Measurements from ENCODE around the gene DROSHA.

Gene DROSHA

GRCh38 chr5:31459594-31459993, 72.3 kb downstream of the DROSHA start:
- Mint-ChIP-seq H3K27ac (no peak overlapping the region), H3K27me3 (no peaks in the 10 kb centered on the region), H3K4me1 (no peaks in the 10 kb centered on the region), H3K4me3 (no peak overlapping the region), H3K9me3 (peaks cover 19 to 42% of the 10 kb centered on the region in 2 donors)
- ATAC-seq (no peak), DNase-seq (no peak)

- peaks cover 6% of the 10 kb centered on the region for H3K4me1 Mint-ChIP-seq
- DNase-seq (no peak), ATAC-seq (no peak)
- H3K9me3 Mint-ChIP-seq = peaks cover 6 to 29% of the 10 kb centered on the region in 2 donors
- no peak overlapping the region for H3K27ac Mint-ChIP-seq
- no peak overlapping the region for H3K4me3 Mint-ChIP-seq
- H3K27me3 Mint-ChIP-seq = no peaks in the 10 kb centered on the region
These were observed 76.7 kb downstream of the DROSHA start for GRCh38 chr5:31455172-31455571.

- Mint-ChIP-seq H3K27me3 (no peaks in the 10 kb centered on the region), H3K4me3 (no peak overlapping the region), H3K27ac (no peak overlapping the region), H3K4me1 (peaks cover 6% of the 10 kb centered on the region), H3K9me3 (peaks cover 6 to 18% of the 10 kb centered on the region in 2 donors)
- DNase-seq = no peak
- ATAC-seq = no peak
These were observed 78.4 kb downstream of the DROSHA start for GRCh38 chr5:31453522-31453921.

- H3K9me3 Mint-ChIP-seq = peaks cover 6 to 18% of the 10 kb centered on the region in 2 donors
- no peaks in the 10 kb centered on the region for H3K27me3 Mint-ChIP-seq
- no peak for DNase-seq
- H3K4me1 Mint-ChIP-seq = peaks cover 6% of the 10 kb centered on the region
- H3K4me3 Mint-ChIP-seq = no peak overlapping the region
- no peak overlapping the region for H3K27ac Mint-ChIP-seq
- no peak for ATAC-seq
These were observed 79.6 kb downstream of the DROSHA start for GRCh38 chr5:31452314-31452713.

- ATAC-seq = no peak
- DNase-seq = no peak
- H3K4me3 Mint-ChIP-seq = no peak overlapping the region
- H3K4me1 Mint-ChIP-seq = peaks cover 6% of the 10 kb centered on the region
- H3K9me3 Mint-ChIP-seq = peaks cover 0 to 6% of the 10 kb centered on the region in 2 donors
- H3K27me3 Mint-ChIP-seq = no peaks in the 10 kb centered on the region
- H3K27ac Mint-ChIP-seq = no peak overlapping the region
These were observed 81.9 kb downstream of the DROSHA start for GRCh38 chr5:31449962-31450361.

- Mint-ChIP-seq H3K4me3 (no peak overlapping the region), H3K27me3 (no peaks in the 10 kb centered on the region), H3K4me1 (peaks cover 4% of the 10 kb centered on the region), H3K27ac (peak overlapping the region in 1 of 2 donors; percentile 74), H3K9me3 (peaks cover 0 to 4% of the 10 kb centered on the region in 2 donors)
- DNase-seq (no peak), ATAC-seq (no peak)
These were observed 82.7 kb downstream of the DROSHA start for GRCh38 chr5:31449174-31449573.

GRCh38 chr5:31445041-31445600, 86.8 kb downstream of the DROSHA start:
- Mint-ChIP-seq H3K4me3 (no peak overlapping the region), H3K4me1 (no peaks in the 10 kb centered on the region), H3K27ac (no peak overlapping the region), H3K27me3 (no peaks in the 10 kb centered on the region), H3K9me3 (no peaks in the 10 kb centered on the region)
- no peak for DNase-seq
- ATAC-seq = no peak

GRCh38 chr5:31443572-31443971, 88.3 kb downstream of the DROSHA start:
- no peaks in the 10 kb centered on the region for H3K27me3 Mint-ChIP-seq
- no peak overlapping the region for H3K4me3 Mint-ChIP-seq
- H3K9me3 Mint-ChIP-seq = no peaks in the 10 kb centered on the region
- no peak overlapping the region for H3K27ac Mint-ChIP-seq
- DNase-seq (no peak), ATAC-seq (no peak)
- no peaks in the 10 kb centered on the region for H3K4me1 Mint-ChIP-seq

GRCh38 chr5:31442058-31442745, 89.7 kb downstream of the DROSHA start:
- Mint-ChIP-seq H3K4me1 (no peaks in the 10 kb centered on the region), H3K27me3 (no peaks in the 10 kb centered on the region), H3K4me3 (no peak overlapping the region), H3K9me3 (no peaks in the 10 kb centered on the region), H3K27ac (no peak overlapping the region)
- no peak for ATAC-seq
- DNase-seq = no peak

- Mint-ChIP-seq H3K4me1 (no peaks in the 10 kb centered on the region), H3K4me3 (no peak overlapping the region), H3K27me3 (no peaks in the 10 kb centered on the region), H3K9me3 (no peaks in the 10 kb centered on the region), H3K27ac (peak overlapping the region in 1 of 2 donors; percentile 80)
- DNase-seq (no peak), ATAC-seq (no peak)
These were observed 95.0 kb downstream of the DROSHA start for GRCh38 chr5:31436851-31437250.

GRCh38 chr5:31435730-31436129, 96.2 kb downstream of the DROSHA start:
- Mint-ChIP-seq H3K27ac (no peak overlapping the region), H3K4me3 (no peak overlapping the region), H3K9me3 (no peaks in the 10 kb centered on the region), H3K27me3 (no peaks in the 10 kb centered on the region), H3K4me1 (no peaks in the 10 kb centered on the region)
- no peak for DNase-seq
- no peak for ATAC-seq

- DNase-seq (no peak), ATAC-seq (no peak)
- no peak overlapping the region for H3K27ac Mint-ChIP-seq
- H3K4me1 Mint-ChIP-seq = no peaks in the 10 kb centered on the region
- H3K27me3 Mint-ChIP-seq = no peaks in the 10 kb centered on the region
- no peak overlapping the region for H3K4me3 Mint-ChIP-seq
- no peaks in the 10 kb centered on the region for H3K9me3 Mint-ChIP-seq
These were observed 97.0 kb downstream of the DROSHA start for GRCh38 chr5:31434898-31435297.

- H3K4me3 Mint-ChIP-seq = no peak overlapping the region
- no peaks in the 10 kb centered on the region for H3K9me3 Mint-ChIP-seq
- ATAC-seq = no peak
- DNase-seq = no peak
- no peak overlapping the region for H3K27ac Mint-ChIP-seq
- H3K27me3 Mint-ChIP-seq = no peaks in the 10 kb centered on the region
- H3K4me1 Mint-ChIP-seq = no peaks in the 10 kb centered on the region
These were observed 98.7 kb downstream of the DROSHA start for GRCh38 chr5:31433229-31433628.

- DNase-seq (no peak), ATAC-seq (no peak)
- no peaks in the 10 kb centered on the region for H3K9me3 Mint-ChIP-seq
- H3K4me3 Mint-ChIP-seq = no peak overlapping the region
- H3K4me1 Mint-ChIP-seq = no peaks in the 10 kb centered on the region
- H3K27me3 Mint-ChIP-seq = no peaks in the 10 kb centered on the region
- H3K27ac Mint-ChIP-seq = peak overlapping the region in 1 of 2 donors; percentile 75
These were observed 104.1 kb downstream of the DROSHA start for GRCh38 chr5:31427724-31428309.

GRCh38 chr5:31427013-31427723, 104.7 kb downstream of the DROSHA start:
- H3K27ac Mint-ChIP-seq = peak overlapping the region in 1 of 2 donors; percentile 0
- no peak for DNase-seq

More at GRCh38 chr5:31427013-31427723, 104.7 kb downstream of the DROSHA start:
- Mint-ChIP-seq H3K9me3 (no peaks in the 10 kb centered on the region), H3K27me3 (no peaks in the 10 kb centered on the region), H3K4me1 (no peaks in the 10 kb centered on the region), H3K4me3 (no peak overlapping the region)
- no peak for ATAC-seq
